Epithelial cell of esophagus (primary cell): Measurements from ENCODE around the gene MAS1L.
"Not testable (repeated sequence)": the region's sequence is repeated elsewhere in the genome, so short reads cannot be mapped to it uniquely, and the experiment has no call there.

Source experiments
- DNase-seq: peaks from one replicate; pipeline ENCODE4 v3.0.0; 2010; ENCODE audit warnings: low read depth
- H3K4me3 ChIP-seq: 2 replicates; pipeline ENCODE4 v1.5.1; 2011; ENCODE audit warnings: mild to moderate bottlenecking, low read length, control low read depth
- CTCF ChIP-seq: IDR thresholded peaks from 2 replicates; pipeline ENCODE4 v1.5.1; 2011; ENCODE audit warnings: low read depth, mild to moderate bottlenecking, low read length, control low read depth, inconsistent platforms; ENCODE audit not compliant: insufficient read depth; ENCODE audit errors: missing control alignments

The MAS1L gene

GRCh38 chr6:29461021-29461814 lies 26.5 kb downstream of the MAS1L start:
- H3K4me3 ChIP-seq, result no peak overlapping the region
- TF ChIP-seq CTCF, result no peak

DNA sequence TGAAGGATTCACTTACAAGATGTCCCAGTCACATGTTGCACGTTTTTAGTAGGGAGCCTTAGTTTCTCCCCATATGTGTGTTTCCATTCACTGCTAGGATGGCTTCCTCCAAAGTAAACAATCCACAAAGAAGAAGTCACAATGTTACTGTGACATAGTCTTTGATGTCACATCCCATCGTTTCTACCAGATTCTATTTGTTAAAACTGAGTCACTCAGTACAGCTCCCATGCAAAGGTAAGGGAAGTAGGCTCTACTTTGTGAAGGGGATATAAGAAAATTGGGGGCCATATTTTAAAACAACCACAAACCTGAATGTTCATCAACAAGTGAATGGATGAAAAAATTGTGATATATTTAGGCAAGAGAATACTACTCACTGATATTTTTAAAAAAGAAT lies 30.8 kb downstream of the MAS1L start, which contains the start of the genes OR11A1 and OR2H1:
TSS of gene OR11A1 (minus strand) at position 101 of the 400 bp plus-strand sequence. CDS start 29,430 bp downstream, outside the sequence.
TSS of gene OR2H1 (plus strand) at position 185 of the 400 bp plus-strand sequence. CDS start 4,615 bp downstream, outside the sequence.
- no peak within 1 kb of the TSS for H3K4me3 ChIP-seq
- no peak for DNase-seq
- no peak for TF ChIP-seq CTCF

More at GRCh38 chr6:29461021-29461814, 26.5 kb downstream of the MAS1L start:
- DNase-seq, result no peak

DNA sequence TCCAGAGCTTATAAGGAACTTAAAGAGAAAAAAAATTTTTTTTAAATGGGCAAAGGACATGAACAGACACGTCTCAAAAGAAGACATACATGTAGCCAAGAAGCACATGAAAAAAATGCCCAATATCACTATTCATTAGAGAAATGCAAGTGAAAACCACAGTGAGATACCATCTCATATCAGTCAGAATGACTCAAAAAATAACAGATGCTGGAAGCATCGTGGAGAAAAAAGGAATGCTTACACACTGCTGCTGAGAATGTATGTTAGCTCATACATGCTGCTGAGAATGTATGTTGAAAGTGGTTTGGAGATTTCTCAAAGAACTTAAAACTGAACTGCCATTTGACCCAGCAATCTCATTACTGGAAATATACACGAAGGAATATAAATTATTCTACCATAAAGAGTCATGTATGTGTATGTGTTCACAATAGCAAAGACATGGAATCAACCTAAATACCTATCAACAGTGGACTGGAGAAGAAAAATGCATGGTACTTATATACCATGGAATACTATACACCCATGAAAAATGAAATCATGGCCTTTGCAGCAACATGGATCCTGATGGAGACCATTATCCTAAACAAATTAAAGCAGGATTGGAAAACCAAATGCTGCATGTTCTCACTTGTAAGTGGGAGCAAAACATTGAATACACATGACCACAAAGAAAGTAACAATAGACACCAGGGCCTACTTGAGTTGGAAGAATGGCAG lies 36.1 kb downstream of the MAS1L start:
- TF ChIP-seq CTCF, result no peak
- H3K4me3 ChIP-seq, result no peak overlapping the region
- peak; percentile 73 for DNase-seq

DNA sequence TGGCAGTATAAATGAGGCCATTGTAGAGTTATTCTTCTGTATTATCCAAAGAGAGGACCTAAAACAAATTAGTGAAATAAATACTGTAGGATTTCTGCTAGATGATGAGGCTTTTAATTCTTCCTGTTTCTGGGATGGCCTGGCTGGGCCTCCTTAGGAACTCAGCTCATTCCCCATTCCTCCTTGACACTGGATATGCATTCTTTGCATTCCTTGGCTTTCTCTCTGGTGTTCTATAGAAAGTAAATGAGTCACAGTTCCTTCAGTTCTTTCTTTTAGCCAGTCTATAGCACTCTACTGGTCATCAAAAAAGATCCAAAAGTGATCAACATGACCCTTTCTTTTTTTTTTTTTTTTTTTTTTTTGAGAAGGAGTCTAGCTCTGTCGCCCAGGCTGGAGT lies 40.1 kb downstream of the MAS1L start:
- DNase-seq, result peak; percentile 40
- TF ChIP-seq CTCF, result no peak
- H3K4me3 ChIP-seq, result no peak overlapping the region

GRCh38 chr6:29444031-29444430 lies 43.7 kb downstream of the MAS1L start:
- not testable (repeated sequence) for H3K4me3 ChIP-seq, DNase-seq

GRCh38 chr6:29442719-29443118 lies 45.0 kb downstream of the MAS1L start:
- DNase-seq, result peak; percentile 8
- no peak overlapping the region for H3K4me3 ChIP-seq
- TF ChIP-seq CTCF, result no peak

- TF ChIP-seq CTCF, result no peak
- DNase-seq, result no peak
- H3K4me3 ChIP-seq, result no peak within 1 kb of the TSS
These were observed 48.8 kb downstream of the MAS1L start, which contains the start of gene OR10C1 for GRCh38 chr6:29439006-29439405. Gene OR10C1, plus strand, starts transcription at chr6:29439306. Its CDS starts 710 bp downstream, at chr6:29440016.

GRCh38 chr6:29436730-29437129 lies 51.0 kb downstream of the MAS1L start:
- not testable (repeated sequence) for DNase-seq, H3K4me3 ChIP-seq
